ENCODE data around the gene FARS2. TPM values are rescaled to one million over a fixed set of nuclear protein-coding genes. Genes with fewer than 3 reads are reported as not detected.

FARS2 gene
- total and polyA plus RNA-seq, 9 of the 15 experiments (the other 6 are each of a cell fraction or from before 2014, with no cell fraction given): 16.5 to 62.2 (median 27.0) TPM

GRCh38 chr6:5762561-5762968, 501.3 kb downstream of the FARS2 start:
- Histone ChIP-seq H3K4me2 (ENCODE audit: insufficient read depth, low read length) (no peak overlapping the region), H3K36me3 (ENCODE audit: control insufficient read depth, insufficient read depth, low read length) (no peaks in the 10 kb centered on the region), H3K79me2 (ENCODE audit: control insufficient read depth, insufficient read depth, low read length) (no peaks in the 10 kb centered on the region), H4K20me1 (replicated peaks; ENCODE audit: control insufficient read depth, insufficient read depth, low read length) (no peaks in the 10 kb centered on the region), H3K4me1 (replicated peaks in 1 of 2; ENCODE audit: control insufficient read depth in 2 of 2, insufficient read depth in 2 of 2, low read length in 2 of 2) (no peaks in the 10 kb centered on the region), H3K9me3 (replicated peaks; ENCODE audit: control insufficient read depth, insufficient read depth, low read depth, low read length) (no peaks in the 10 kb centered on the region; the same call in 1 of the 2 replicates), H3K27ac (ENCODE audit: extremely low read depth, low read depth, low read length) (no peak overlapping the region), H3K9ac (ENCODE audit: insufficient read depth in 1 of 2, low read depth in 2 of 2, low read length in 2 of 2) (no peak overlapping the region), H3K27me3 (ENCODE audit: control insufficient read depth in 2 of 2, insufficient read depth in 2 of 2, low read length in 2 of 2) (peaks cover 0 to 29% of the 10 kb centered on the region in 2 experiments; a peak in 2 of 5 replicates), H3K4me3 (no peak overlapping the region), H3K9me1 (ENCODE audit: control insufficient read depth, insufficient read depth, low read length) (no peaks in the 10 kb centered on the region), H2AFZ (ENCODE audit: low read depth, low read length) (no peak overlapping the region)
- ChIA-PET CTCF (ENCODE audit: low intra/inter-chr PET ratio) (no interaction called here), POLR2A (interaction anchor here (0.7 kb wide), 1 partner anchor 199 kb away, joined by 3 read pairs; no protein-coding TSS in a partner anchor)
- DNase-seq (ENCODE audit: extremely low read depth in 1 of 4, low spot score in 3 of 4): no peak
- intact Hi-C loops (cut with micrococcal nuclease): loop anchor here (10.0 kb wide), 1 partner anchor 288 kb away; no protein-coding TSS in a partner anchor
- WGBS (ENCODE audit: insufficient coverage, low coverage, missing lambda C conversion rate): 29% methylated on average over 12 of the region's 12 CpGs
- TF ChIP-seq ZBTB34 (CRISPR knock-in tag; IDR thresholded peaks at IDR 0.05) (no peak), E2F3 (CRISPR knock-in tag; IDR thresholded peaks at IDR 0.05) (no peak), ETV6 (IDR thresholded peaks at IDR 0.05; ENCODE audit: borderline replicate concordance in 1 of 2, low read depth in 2 of 2, low read length in 1 of 2) (no peak), ETV6 (CRISPR knock-in tag; IDR thresholded peaks at IDR 0.05; ENCODE audit: borderline replicate concordance) (no peak), CGGBP1 (CRISPR knock-in tag; IDR thresholded peaks at IDR 0.05) (no peak), CHD4 (IDR thresholded peaks at IDR 0.05; ENCODE audit: insufficient read depth, insufficient replicate concordance, low read depth, low read length, poor library complexity, severe bottlenecking) (no peak), MGA (IDR thresholded peaks at IDR 0.05) (no peak), NCOA4 (IDR thresholded peaks at IDR 0.05; ENCODE audit: partially characterized antibody) (no peak), SMAD4 (CRISPR knock-in tag; conservative IDR thresholded peaks at IDR 0.05) (no peak)
- FAIRE-seq: no peak
- ATAC-seq: no peak
- in situ Hi-C loops (cut with MboI): no loop called here
- no TSS peak for BruUV-seq (replicated peaks)
